GM18870 (cell line): ENCODE data around the gene NCOA4.
"Not testable (repeated sequence)": the region's sequence is repeated elsewhere in the genome, so short reads cannot be mapped to it uniquely, and the experiment has no call there.

Experiments used
- ATAC-seq: cut with Tn5 transposase; IDR thresholded peaks from one replicate; pipeline ENCODE4 v1.9.1; 2021; ENCODE audit warnings: moderate library complexity; ENCODE audit not compliant: unreplicated experiment

Gene NCOA4

DNA sequence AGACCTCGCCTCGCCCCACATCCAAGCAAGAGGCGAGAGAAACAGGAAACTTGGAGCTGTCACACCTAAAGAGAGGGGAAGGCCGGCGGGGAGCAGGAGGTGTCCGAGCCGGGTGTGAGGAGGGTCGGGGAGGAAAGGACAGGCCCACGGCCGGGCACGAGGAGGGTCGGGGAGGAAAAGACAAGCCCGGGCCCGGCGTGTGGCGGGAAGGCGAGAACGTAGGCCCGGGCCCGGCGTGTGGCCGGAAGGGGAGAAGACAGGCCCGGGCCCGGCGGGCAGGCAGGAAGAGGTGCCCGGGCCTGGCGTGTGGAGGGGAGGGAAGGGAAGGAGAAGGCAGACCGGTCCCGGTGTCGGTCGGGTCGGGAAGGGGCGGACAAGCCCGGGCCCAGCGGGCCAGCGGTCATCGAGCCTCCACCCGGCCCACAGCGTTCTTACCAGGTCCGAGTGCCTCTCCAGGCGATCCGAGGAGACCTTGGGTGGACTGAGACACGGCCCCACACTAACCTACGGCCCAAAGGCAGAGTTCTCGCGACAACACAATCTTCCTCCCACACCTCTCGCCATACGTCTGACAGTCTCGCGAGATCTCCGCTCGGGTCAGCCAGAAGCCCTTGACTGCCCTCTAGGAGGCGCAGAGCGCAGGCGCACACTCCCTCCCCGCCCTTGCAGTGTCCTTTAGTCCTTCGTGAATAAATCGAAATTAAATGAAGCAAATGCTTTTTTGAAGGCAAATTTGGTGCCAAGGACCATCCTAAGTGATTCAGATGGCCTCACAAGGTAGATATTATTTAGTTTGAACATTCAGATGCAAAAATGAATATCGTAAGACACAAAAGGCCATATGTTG, at the start of gene NCOA4:
NCOA4 (minus strand) TSS at position 533 of the 847 bp plus-strand sequence. CDS start 13,943 bp downstream, outside the sequence.
- ATAC-seq: peak; percentile 92

DNA sequence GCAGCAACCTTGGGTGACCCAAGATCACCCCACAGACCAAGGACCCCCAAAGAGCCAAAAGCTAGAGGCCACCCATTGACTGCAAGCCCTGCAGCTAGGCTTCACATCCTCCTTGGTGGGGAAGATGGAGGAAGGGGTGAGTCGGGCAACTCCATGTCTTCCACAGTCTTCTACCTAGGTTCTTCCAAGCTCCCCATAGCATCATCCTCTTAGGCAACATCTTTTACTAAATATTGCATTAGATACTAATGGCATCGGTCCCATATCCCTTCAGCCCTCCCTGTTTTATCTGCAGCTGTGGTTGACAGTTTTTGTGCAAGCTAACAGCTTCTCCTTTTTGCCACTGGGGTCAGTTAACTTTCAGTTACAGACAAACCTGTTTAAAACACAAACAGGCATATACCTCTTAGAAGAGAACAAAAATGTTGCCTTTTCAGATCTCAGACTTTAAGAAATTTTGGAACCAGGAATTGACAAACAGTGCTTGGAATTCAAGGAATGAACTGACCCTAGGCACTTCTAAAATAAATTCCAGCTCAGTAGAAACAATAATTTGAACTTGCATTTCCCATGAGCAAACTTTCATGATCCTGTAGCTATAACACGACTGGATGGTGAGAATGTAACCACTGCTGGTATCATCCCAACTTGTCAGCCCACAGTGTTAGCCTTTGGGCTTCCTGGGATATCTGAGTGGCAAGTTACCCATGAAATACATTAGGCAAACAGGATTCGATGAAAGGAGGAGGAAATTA, 49.6 kb upstream of the NCOA4 start:
- no peak for ATAC-seq

GRCh38 chr10:46077731-46078413, 47.4 kb upstream of the NCOA4 start:
- no peak for ATAC-seq

GRCh38 chr10:46077141-46077554, 46.7 kb upstream of the NCOA4 start:
- no peak for ATAC-seq

DNA sequence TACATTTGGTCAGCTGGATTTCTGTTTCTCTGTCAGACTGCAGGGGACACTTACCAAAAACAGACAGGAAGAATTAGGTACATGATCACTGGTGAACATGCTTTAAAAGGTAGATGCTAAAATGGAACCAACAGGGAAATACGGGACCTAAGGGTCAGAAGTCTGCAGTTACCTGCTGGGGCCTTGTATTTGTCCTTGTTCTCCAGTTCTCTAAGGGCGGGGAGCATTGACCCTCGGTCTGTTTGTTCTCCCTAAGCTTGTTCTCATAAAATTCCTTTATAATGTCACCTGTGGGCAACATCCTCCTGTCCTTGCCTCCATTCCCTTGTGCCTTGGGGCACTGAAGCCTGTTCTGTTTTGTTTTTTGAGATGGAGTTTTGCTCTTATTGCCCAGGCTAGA, 45.4 kb upstream of the NCOA4 start:
- ATAC-seq: no peak

DNA sequence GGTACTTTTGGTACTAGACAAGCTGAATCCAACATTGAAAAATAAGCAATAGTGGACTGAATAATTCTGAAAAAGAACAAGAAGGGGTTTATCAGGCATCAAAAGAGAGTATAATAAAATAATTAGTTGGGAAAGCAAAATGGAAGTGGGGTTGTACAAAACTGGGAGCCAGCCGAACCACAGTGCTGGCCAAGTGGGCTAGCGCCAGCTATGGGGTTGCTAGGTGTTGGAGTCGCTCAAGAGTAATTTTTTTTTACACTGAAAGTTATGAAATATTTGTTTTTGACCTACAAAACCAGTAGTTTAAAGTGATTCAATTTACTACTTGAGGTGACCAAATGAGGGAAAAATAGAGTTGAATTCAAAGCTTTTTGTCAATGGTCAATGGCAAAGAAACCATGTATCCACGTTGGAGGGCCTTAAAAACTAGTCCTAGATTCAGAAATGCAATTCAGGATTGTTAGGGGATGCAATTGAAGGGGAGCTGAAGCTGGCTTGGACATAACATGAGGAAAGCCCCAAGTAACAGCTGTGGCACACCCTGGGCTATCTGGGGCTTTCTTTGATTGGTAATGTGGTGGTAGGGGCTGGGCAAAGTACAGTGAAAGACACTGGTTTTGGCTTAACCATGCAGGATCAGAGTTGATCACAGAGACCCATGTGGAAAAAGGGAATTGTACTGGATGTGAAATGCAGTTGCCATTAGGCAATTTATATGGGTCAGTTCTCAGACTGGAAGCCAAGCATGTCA, 43.9 kb upstream of the NCOA4 start:
- no peak for ATAC-seq

GRCh38 chr10:46073564-46073963, 43.1 kb upstream of the NCOA4 start:
- ATAC-seq: no peak

- ATAC-seq: no peak
These were observed 40.3 kb upstream of the NCOA4 start for GRCh38 chr10:46070749-46071148.

DNA sequence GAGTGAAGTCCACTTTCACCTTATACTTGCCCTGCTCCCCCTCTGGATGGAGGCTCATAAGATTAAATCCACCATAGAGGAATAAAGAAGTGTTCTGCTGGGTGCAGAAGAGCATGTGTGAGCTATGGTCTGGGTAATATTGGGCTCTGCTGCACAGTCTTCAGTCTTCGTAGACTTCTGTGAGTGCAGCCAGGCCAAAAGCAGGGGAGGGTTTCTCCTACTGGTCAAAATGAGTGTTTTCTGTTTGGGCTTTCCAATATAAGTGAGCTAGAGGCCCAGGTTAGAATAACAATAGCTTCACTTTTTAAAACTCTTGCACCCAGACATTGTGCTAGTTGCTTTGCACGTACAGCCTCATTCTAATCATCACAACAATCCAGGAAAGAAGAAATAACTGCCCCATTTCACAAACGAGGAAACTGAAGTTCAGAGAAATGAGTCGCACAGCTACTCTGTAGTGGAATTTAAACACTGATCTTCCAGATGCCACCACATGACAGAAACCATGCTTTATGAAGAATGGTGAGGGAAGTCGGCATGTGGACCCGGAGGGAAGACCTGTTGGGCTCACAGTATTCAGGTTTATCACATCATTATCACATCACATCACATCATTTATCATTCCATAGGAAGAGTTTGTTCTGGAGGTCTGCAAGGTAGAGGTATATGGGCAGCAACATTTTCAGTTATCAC, 39.5 kb upstream of the NCOA4 start:
- ATAC-seq: no peak

GRCh38 chr10:46068905-46069304, 38.5 kb upstream of the NCOA4 start:
- ATAC-seq: no peak

GRCh38 chr10:46068117-46068516, 37.7 kb upstream of the NCOA4 start:
- no peak for ATAC-seq

DNA sequence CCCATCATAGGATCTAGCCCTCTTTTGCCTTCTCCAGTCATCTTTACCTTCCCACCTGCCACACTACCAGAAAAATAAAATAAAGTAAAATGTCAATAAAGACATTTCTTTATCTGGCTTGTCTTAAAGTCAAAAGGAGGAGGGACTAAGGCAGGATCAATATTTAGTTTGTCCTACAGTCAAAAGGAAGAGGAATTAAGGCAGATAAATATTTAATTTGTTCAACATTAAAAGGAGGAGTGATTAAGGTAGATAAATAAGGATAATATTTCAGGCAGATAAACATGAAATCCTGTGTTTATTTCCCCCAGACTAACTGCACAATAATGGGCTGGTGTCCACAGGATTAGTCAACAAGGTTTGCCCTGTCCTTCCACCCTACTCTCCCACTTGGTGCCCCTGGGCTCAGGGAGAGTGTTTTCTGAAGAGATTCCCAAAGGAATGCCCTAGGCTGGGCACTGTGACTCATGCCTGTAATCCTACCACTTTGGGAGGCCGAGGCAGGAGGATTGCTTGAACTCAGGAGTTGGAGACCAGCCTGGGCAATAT, 33.9 kb upstream of the NCOA4 start:
- no peak for ATAC-seq

GRCh38 chr10:46062723-46063428, 32.5 kb upstream of the NCOA4 start:
- ATAC-seq: no peak

GRCh38 chr10:46060706-46061105, 30.3 kb upstream of the NCOA4 start:
- no peak for ATAC-seq

GRCh38 chr10:46057927-46058326, 27.5 kb upstream of the NCOA4 start:
- not testable (repeated sequence) for ATAC-seq

- ATAC-seq: no peak
These were observed 26.6 kb upstream of the NCOA4 start for GRCh38 chr10:46057038-46057437.

- ATAC-seq: no peak
These were observed 25.3 kb upstream of the NCOA4 start for GRCh38 chr10:46055771-46056170.

DNA sequence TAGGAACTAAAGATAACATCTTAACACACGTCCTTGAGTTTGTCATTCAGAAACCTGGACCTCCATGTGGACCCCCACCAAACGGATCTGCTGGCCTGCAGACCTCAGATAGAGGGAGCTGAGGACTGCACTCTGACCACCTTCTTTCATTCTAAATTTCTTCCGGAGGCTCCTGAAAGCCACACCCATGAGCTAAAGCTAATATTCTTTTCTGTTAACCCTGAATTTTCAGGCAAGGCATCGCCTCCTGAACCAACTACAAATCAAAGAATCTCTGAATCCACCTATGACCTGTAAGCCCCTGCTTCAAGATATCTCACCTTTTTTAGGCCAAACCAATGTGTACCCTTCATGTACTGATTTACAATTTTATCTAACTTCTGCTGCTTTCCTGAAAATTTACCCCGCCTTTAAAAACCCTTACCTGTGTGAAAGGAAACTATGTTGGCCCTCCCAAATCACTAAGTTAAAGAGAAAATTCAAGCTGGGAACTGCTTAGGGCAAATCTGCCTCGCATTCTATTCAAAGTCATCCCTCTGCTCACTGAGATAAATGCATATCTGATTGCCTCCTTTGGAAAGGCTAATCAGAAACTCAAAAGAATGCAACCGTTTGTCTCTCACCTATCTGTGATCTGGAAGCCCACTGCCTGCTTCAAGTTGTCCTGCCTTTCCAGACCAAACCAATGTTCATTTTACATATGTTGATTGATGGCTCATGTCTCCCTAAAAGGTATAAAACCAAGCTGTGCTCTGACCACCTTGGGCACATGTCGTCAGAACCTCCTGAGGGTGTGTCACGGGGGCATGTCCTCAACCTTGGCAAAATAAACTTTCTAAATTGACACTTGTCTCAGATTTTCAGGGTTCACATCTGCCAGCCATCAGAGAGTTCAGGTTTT, 23.4 kb upstream of the NCOA4 start:
- ATAC-seq: no peak
